Sciatic nerve (tissue), 2 donors: Measurements from ENCODE around the gene APBB2. TPM values are rescaled to one million over a fixed set of nuclear protein-coding genes. Genes with fewer than 3 reads are reported as not detected.
"Not testable (repeated sequence)": the region's sequence is repeated elsewhere in the genome, so short reads cannot be mapped to it uniquely, and the experiment has no call there.

ENCODE experiments used
- ATAC-seq: fragments of 200-7000 bp; cut with Tn5 transposase; one replicate; pipeline ENCODE4 v1.9.1; 2020; ENCODE audit warnings: mild to moderate bottlenecking, moderate library complexity
- DNase-seq: peaks from one replicate; pipeline ENCODE4 v3.0.0-alpha.2; 2020; ENCODE audit warnings: low spot score
- intact Hi-C: fragments of 100-400 bp; cut with DNase I; formaldehyde crosslinking; loops from one replicate; pipeline ENCODE4 v1.14.2; 2022
- total RNA-seq: library from RNA; stranded (reverse); fragmentation: NEBNext Ultra II Directional; extraction: Animal tissue kit (Norgen Biotek cat#: 25700); gene quantifications from one replicate; pipeline ENCODE4 v1.2.1, GENCODE V29; 2021
- donor health status: DM: no; HTN: no; CAD: no.
- donor health status: DM: no; HTN: no; CAD: no.

Gene APBB2
- total RNA-seq, 1 donor from 2014 or later: 147 TPM

DNA sequence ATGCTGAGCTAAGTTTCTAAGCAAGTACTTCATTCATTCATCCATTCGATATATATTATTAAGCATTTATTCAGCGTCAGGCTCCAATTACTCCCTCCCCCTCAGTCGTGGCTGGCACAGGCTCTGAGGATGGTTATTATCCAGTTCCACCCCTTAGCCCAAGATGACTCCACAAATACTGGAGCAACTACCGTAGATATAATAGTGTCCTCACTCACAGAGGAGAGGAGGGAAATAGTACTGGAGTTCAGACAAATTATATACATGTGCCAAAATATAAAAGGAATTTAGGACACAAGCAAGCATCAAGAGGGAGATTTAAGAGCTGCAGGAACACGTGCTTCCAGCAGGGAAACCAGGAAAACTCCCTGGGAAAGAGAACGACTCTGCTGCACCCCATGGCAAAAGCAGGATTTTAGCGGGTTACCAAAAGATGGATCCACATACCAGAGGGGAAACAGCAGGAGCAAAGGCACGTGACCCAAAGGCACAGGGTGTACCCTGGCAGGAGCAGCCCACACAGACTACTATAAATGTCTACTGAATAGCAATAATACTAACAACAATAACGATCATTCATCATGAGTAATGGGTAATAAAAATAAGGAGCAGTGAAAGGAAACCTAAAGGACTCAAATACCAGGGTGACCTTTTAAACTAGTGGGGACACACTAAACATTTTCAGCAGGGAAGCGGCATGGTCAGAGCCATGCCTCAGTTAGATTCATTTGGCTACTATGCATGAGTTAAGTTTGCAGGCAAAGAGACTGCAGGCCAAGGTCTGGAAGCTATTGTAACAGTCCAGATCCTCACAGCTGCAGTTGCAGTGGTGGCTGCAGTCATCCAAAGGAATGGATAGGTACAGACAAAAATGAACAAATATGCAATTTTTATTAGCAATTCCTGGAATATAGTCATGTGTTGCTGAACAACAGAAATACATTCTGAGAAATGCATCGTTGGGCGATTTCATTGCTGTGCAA lies 153.7 kb downstream of the APBB2 start:
- DNase-seq (no peak), ATAC-seq (peak; percentile 30)
- intact Hi-C loops: loop anchor here (10.0 kb wide), 1 partner anchor 154 kb away; the partner anchor contains the start of gene APBB2

- intact Hi-C loops: loop anchor here (5.0 kb wide), 1 partner anchor 1013 kb away; no protein-coding TSS in a partner anchor
- DNase-seq, ATAC-seq: not testable (repeated sequence)
These were observed 154.9 kb downstream of the APBB2 start for GRCh38 chr4:41059411-41059810.

- ATAC-seq: no peak
- intact Hi-C loops: loop anchor here (5.0 kb wide), 1 partner anchor 1014 kb away; no protein-coding TSS in a partner anchor
- no peak for DNase-seq
These were observed 155.9 kb downstream of the APBB2 start for GRCh38 chr4:41058426-41058825.

GRCh38 chr4:41057467-41057866 lies 156.9 kb downstream of the APBB2 start:
- intact Hi-C loops: loop anchor here (5.0 kb wide), 1 partner anchor 1015 kb away; no protein-coding TSS in a partner anchor
- DNase-seq (no peak), ATAC-seq (peak; percentile 83)

GRCh38 chr4:41052287-41052686 lies 162.1 kb downstream of the APBB2 start:
- DNase-seq: no peak
- intact Hi-C loops: no loop called here
- no peak for ATAC-seq

- intact Hi-C loops: no loop called here
- ATAC-seq (peak; percentile 67), DNase-seq (no peak)
These were observed 163.2 kb downstream of the APBB2 start for GRCh38 chr4:41050880-41051775.

DNA sequence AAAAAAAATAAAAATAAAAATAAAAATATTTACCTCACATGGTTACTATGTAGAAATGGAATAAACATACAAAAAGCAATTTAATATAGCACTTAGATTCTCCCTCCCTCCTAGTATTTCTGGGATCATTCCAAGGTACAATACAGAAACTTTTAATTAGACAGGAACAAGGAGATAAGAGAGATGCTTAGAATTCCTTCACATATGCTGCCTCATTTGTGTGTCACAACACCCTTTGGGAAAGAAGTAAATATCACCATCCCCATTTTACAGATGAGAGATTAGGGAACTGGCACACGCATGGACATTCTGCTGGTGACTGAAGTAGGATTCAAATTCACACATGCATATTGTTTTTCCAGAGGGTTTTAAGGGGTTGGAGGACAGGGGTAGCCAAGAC lies 164.2 kb downstream of the APBB2 start:
- DNase-seq (no peak), ATAC-seq (no peak)
- intact Hi-C loops: no loop called here

DNA sequence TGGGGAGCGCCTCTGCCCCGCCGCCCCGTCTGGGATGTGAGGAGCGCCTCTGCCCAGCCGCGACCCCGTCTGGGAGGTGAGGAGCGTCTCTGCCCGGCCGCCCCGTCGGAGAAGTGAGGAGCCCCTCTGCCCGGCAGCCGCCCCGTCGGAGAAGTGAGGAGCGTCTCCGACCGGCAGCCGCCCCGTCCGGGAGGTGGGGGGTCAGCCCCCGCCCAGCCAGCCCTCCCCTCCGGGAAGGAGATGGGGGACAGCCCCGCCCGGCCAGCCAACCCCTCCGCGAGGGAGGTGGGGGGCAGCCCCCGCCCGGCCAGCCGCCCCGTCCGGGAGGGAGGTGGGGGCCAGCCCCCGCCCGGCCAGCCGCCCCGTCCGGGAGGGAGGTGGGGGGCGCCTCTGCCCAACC lies 165.2 kb downstream of the APBB2 start:
- ATAC-seq, intact Hi-C loops: not testable (repeated sequence)

DNA sequence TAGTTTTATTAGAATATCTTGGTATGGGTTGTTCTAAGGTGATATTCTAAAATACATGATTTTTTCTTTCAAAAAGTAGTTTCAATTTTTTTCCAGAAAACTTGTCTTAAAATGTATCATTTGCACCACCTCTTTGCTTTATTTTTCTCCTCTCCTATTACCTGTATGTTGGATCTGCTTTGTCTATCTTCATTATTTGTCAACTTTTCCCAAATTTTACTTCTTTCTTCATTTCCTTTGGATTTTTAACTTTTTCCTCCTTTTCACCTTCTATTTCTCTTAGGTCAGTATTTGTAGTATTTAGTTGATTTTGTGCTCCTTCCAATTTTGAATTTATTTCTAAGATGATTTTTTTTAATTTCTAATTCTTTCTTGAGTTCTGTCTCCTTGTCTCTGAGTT lies 169.6 kb downstream of the APBB2 start:
- no peak for ATAC-seq
- intact Hi-C loops: no loop called here
- no peak for DNase-seq

More for the DNA sequence above, 165.2 kb downstream of the APBB2 start:
- DNase-seq: not testable (repeated sequence)

DNA sequence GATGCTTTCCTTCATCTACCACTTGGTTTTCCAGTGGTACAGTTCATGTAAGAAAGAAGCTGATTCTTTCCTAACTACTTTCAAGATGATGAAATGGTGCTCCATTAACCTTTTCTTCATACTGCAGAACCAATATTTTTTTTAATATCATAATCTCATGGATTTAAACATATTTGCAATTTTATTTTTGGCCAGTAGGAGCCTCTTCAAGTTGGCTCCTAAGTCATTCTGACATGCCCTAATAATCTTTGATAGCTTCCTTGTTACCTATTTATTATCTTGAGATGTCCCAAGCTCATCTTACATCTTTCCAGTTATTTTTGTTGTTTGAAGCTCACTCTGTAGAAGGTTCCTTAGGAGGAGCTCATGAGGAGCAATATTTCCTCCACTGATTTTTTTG lies 170.2 kb downstream of the APBB2 start:
- intact Hi-C loops: no loop called here
- ATAC-seq: no peak
- no peak for DNase-seq

- no peak for DNase-seq
- intact Hi-C loops: no loop called here
- no peak for ATAC-seq
These were observed 170.9 kb downstream of the APBB2 start for GRCh38 chr4:41043465-41043864.

DNA sequence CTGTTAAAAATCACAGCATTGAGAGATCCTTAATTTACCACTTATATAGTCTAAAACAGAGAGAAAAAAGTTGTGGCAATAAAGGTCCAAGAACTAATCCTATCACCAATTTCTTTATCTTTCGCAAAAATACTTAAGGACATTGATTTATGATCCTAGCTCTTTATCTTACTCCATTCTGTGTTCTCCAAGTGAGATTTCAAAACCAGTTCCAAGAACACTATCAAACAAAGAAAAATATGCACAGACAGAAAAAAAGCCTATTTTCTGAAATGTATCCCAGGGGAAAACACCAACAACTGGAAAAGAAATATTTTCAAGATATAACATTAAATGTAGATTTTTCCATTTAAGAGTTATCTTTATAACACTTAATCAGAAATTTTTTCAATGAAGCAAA lies 172.8 kb downstream of the APBB2 start:
- DNase-seq (no peak), ATAC-seq (no peak)
- intact Hi-C loops: no loop called here

DNA sequence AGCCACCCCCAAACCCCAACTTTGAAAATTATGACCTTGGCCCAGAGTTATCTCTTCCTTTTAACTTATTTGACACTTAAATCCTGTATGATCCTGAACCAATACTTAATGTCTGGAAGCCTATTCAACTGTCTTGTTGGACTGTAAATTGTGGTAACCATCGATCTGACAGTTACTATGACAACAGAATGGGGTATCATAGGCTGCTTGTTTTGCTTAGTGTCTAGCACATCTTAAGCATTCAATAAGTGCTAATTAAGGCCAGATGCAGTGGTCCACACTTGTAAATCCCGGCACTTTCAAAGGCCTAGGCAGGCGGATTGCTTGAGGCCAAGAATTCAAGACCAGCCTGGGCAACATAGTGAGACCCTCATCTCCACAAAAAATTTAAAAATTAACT lies 175.0 kb downstream of the APBB2 start:
- ATAC-seq (no peak), DNase-seq (no peak)
- intact Hi-C loops: no loop called here

- ATAC-seq (no peak), DNase-seq (no peak)
- intact Hi-C loops: no loop called here
These were observed 176.0 kb downstream of the APBB2 start for GRCh38 chr4:41038304-41038703.

GRCh38 chr4:41029098-41029497 lies 185.2 kb downstream of the APBB2 start:
- intact Hi-C loops: no loop called here
- no peak for DNase-seq
- no peak for ATAC-seq

DNA sequence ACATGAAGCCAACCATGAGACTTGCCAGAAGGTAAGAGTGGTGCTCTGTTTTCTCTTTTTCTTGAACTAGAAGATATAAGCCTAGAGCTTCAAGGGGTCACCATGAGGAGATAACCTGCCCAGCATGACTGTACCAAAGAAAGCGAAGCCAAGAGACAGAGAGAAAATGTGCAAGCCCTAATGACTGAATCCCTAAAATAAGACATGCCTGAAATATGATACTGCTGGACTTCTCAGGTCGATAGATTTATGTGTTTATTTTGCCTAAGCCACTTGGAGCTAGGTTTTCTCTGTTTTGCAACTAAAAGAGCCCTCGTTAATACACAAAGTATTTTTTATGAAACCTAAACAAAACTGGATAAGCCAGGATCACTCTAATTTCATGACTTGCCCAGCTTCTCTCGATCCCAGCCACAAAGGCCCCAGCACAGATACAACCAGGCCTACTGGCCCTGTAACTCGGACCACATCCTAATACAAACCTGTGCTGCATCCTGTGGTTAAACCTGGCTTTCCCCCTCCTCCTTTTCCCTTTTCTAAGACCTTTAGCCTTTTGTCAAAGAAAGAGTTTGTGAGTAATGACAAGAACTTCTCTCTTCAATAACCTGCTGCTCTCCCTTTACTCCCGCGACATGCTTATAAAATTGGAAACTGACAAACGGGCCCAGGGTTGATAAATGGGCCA lies 185.8 kb downstream of the APBB2 start:
- no peak for DNase-seq
- intact Hi-C loops: no loop called here
- ATAC-seq: peak; percentile 74

- DNase-seq (no peak), ATAC-seq (no peak)
- intact Hi-C loops: no loop called here
These were observed 187.4 kb downstream of the APBB2 start for GRCh38 chr4:41026971-41027370.

- intact Hi-C loops: no loop called here
- ATAC-seq: no peak
These were observed 188.5 kb downstream of the APBB2 start for GRCh38 chr4:41025824-41026223.

More at GRCh38 chr4:41025824-41026223, 188.5 kb downstream of the APBB2 start:
- DNase-seq: no peak
